ENCODE results near the gene SFI1.
"Not testable (repeated sequence)": the region's sequence is repeated elsewhere in the genome, so short reads cannot be mapped to it uniquely, and the experiment has no call there.

The SFI1 gene, protein sequence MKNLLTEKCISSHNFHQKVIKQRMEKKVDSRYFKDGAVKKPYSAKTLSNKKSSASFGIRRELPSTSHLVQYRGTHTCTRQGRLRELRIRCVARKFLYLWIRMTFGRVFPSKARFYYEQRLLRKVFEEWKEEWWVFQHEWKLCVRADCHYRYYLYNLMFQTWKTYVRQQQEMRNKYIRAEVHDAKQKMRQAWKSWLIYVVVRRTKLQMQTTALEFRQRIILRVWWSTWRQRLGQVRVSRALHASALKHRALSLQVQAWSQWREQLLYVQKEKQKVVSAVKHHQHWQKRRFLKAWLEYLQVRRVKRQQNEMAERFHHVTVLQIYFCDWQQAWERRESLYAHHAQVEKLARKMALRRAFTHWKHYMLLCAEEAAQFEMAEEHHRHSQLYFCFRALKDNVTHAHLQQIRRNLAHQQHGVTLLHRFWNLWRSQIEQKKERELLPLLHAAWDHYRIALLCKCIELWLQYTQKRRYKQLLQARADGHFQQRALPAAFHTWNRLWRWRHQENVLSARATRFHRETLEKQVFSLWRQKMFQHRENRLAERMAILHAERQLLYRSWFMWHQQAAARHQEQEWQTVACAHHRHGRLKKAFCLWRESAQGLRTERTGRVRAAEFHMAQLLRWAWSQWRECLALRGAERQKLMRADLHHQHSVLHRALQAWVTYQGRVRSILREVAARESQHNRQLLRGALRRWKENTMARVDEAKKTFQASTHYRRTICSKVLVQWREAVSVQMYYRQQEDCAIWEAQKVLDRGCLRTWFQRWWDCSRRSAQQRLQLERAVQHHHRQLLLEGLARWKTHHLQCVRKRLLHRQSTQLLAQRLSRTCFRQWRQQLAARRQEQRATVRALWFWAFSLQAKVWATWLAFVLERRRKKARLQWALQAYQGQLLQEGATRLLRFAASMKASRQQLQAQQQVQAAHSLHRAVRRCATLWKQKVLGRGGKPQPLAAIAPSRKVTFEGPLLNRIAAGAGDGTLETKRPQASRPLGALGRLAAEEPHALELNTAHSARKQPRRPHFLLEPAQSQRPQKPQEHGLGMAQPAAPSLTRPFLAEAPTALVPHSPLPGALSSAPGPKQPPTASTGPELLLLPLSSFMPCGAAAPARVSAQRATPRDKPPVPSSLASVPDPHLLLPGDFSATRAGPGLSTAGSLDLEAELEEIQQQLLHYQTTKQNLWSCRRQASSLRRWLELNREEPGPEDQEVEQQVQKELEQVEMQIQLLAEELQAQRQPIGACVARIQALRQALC

GRCh38 chr22:31496007-31496734 is at the start of gene SFI1:
Gene SFI1 (plus strand): TSS chr22:31496536. CDS start chr22:31508285, 11,749 bp downstream.
- DNase-seq, result peak; percentile 94 to 97 (median 95)

- DNase-seq, result no peak
Measured at GRCh38 chr22:31446767-31447166, 49.6 kb upstream of the SFI1 start.

DNA sequence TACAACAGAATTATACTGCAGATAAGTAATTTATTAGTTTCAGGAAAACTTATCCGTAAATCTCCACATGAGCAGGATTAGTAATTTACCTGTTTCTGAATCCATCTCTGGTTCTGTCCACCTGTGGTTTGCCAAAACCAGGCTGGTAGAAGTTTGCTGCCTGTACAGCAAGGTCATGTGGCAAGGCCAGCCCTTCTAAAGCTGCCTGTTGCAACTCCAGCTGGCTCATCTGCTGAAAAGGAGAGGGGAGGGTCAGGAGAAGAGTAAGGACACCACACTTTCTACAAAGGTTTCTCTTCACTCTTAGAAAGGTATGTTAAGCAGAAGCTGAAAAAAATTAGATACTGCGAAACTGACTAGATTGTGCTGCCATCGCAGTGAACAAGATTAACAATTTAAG is 49.0 kb upstream of the SFI1 start:
- no peak for DNase-seq

DNA sequence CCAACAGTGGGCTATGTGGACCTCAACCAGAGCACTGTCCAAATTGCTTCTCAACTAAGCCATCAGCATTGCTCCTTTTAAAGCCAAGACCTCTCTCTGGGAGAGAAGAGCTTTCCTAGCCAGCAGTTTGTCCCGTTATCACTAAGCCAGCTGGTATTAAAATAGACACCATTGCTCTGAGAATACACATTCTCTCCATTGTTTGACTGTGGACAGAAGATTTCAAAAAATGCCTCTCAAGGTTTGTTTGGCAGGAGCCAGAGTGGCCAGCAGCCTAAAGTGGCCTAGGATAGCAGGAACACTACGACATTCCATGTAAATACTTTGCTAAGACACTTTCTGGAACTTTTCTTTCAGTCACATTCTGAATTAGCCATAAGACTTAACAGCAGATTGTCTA is 48.0 kb upstream of the SFI1 start:
- no peak for DNase-seq

- no peak for DNase-seq
Measured at GRCh38 chr22:31449506-31449905, 46.8 kb upstream of the SFI1 start.

DNA sequence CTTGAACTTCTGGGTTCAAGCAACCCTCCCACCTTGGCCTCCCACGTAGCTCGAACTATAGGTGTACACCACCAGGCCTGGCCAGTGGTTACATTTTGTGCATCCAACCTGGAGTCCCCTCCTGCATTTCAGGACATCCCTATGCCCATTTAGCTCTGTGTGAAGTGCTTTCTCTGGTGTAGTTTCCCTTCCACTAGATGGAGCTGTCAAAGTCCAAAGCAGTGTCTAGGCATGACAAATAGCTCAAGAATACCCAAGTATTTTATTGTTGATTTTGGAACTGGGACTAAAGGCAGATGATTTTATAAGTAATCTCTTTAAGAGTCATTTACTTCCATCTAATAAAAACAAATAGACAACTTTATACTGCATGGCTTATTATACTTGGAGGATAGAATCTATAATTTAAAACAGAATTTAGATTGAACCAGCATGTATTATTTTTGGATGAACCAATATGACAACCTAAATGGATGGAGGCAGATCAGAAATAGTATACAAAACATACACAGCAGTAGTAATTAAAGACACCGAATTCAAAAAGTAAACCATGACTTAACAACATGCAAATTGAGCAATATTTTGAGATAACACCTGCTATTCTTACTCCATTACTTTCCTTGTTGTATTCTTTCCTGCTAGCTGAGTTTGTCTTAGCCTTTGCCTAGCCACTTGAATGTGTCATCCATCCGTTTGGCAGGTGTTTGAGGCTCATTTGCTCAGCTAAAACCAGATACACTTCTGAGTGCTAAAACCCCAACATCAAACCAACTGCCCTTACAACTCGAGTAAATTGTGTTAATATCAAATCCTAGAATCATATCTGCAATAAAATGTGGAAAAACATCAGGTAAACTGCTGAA is 44.4 kb upstream of the SFI1 start:
- peak; percentile 23 to 38 (median 31) for DNase-seq

DNA sequence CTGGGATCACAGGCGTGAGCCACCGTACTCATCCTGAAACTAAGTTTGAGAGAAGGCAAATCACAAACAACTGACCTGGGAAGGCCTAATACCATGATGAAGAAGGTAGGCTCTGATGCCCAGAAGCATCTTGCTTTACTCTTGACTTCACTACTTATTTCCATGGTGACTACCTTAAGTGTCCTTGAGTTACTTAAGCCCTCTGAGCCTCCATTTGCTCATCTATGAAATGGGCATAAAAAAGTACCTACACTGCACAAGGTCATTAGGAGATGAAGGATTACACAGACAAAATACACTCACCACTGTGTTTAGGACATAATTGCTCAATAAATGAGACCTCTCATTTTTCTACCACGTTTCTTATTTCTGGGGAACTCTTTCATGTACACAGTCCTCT is 34.6 kb upstream of the SFI1 start:
- DNase-seq, result no peak

DNA sequence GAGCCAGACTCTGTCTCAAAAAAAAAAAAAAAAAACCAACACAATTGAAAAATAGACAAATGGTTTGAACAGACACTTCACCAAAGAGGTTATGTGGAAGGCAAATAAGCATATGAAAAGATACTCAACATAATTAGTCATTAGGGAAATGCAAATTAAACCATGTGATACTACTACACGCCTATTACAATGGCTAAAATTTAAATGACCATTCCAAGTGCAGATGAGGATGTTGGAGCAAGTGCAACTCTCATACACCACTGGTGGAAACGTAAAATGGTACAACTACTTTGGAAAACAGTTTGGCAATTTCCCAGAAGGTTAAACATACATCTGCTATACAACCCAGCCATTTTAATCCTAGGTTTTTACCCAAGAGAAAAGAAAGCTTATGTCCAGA is 31.0 kb upstream of the SFI1 start:
- no peak for DNase-seq

GRCh38 chr22:31474743-31475142 is 21.6 kb upstream of the SFI1 start:
- no peak for DNase-seq

DNA sequence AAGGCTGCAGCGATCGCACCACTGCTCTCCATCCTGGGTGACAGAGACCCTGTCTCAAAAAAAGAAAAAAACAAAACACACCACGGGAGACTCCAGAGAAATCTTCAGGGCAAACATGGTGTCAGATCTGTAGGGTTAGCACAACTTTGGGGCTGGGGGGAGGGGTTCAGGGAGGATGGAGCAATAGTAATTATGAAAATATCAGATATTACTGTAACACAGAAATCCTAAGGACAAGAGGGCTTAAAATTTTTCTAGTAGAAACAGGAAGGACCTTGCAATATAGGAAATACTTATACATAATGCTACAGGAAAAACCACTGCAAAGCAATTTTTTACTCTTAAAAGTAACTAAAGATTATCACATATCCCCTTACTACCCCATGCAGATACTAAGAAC is 20.5 kb upstream of the SFI1 start:
- DNase-seq, result no peak

GRCh38 chr22:31477329-31477728 is 19.0 kb upstream of the SFI1 start:
- DNase-seq, result no peak

GRCh38 chr22:31481129-31481528 is 15.2 kb upstream of the SFI1 start:
- no peak for DNase-seq

DNA sequence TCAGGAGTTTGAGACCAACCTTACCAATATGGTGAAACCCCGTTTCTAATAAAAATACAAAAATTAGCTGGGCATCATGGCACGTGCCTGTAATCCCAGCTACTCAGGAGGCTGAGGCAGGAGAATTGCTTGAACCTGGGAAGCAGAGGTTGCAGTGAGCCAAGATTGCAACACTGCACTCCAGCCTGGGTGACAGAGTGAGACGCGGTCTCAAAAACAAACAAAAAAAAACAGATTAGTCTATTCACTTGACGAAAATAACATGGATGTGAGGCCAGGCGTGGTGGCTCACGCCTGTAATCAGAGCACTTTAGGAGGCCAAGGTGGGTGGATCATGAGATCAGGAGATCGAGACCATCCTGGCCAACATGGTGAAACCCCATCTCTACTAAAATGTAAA is 13.9 kb upstream of the SFI1 start:
- not testable (repeated sequence) for DNase-seq

- not testable (repeated sequence) for DNase-seq
Measured at GRCh38 chr22:31486369-31486768, 10.0 kb upstream of the SFI1 start.

- no peak for DNase-seq
Measured at GRCh38 chr22:31486951-31487350, 9.4 kb upstream of the SFI1 start.

- peak in 1 of 3 donors; percentile 17 for DNase-seq
Measured at GRCh38 chr22:31488346-31488883, 7.9 kb upstream of the SFI1 start.

GRCh38 chr22:31488988-31489617 is 7.2 kb upstream of the SFI1 start:
- DNase-seq, result peak; percentile 57 to 75 (median 57)

DNA sequence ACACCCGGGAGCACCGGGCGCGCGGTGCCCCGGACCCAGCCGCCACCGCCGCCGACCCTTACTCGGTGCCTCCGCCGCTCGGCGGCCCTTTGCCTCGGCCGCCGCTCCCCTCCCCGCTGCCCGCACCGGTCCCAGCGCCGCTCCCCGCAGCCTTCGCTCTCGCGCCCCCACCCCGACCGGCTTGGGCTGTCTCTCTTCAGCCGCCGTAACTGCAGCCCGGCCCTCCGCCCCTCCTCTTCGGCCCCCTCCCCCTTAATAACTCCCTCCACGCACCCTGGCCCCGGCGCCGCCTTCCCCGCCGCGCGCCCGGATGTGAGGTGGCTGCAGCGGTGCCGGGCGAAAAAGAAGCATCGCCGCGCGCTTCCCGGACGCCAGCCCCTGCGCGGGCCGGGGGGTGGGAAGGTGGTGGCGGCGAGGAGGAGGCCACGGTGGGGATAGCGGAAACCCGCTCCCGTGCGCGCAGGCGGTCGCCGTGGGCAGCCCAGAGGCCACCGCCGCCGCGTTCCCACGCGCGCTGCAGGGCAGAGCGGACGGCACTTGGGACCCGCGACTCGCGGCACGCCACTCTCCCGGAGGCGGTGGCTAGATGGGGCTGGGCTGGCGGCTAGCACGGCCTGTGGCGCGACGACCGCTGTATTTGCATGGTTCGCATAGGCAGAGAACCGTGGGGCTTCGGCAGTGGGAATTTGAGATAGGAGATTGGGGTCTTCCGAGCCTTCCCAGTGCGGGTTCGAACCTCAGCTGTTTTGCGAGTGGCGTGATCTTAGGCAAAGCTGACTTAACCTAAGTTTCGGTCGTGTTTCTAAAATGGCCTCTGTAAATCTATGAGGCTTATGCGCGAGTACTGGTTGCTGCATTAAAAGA is 6.5 kb upstream of the SFI1 start, which contains the start of gene EIF4ENIF1:
TSS of gene EIF4ENIF1 (minus strand) at position 211 of the 864 bp plus-strand sequence. CDS start 1,124 bp downstream, outside the sequence.
- DNase-seq, result peak; percentile 84 to 94 (median 87)

GRCh38 chr22:31490496-31490925 is 5.8 kb upstream of the SFI1 start:
- DNase-seq, result peak; percentile 93 to 97 (median 94)
